ENCODE results near the gene TMOD4.

DNA sequence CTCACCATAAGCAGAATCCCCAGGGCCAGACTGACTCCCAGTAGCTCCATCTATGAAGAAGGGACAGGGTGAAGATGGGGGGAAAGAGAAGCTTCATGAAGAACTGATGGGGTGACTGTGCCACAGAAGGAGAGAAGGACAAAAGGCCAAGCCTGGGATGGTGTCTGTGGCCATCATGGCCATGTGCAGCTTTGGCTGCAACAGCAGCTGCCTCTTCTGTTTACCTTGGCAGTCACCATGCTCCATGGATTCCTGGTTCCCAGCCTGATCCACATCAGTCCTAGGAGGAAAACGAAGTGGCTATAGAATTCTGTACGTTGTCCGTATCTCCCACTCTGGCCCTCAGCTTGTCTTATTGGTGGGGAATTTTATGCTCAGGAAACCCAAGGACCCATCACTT lies 41.4 kb downstream of the TMOD4 start:
- TF ChIP-seq, protein P1, sequence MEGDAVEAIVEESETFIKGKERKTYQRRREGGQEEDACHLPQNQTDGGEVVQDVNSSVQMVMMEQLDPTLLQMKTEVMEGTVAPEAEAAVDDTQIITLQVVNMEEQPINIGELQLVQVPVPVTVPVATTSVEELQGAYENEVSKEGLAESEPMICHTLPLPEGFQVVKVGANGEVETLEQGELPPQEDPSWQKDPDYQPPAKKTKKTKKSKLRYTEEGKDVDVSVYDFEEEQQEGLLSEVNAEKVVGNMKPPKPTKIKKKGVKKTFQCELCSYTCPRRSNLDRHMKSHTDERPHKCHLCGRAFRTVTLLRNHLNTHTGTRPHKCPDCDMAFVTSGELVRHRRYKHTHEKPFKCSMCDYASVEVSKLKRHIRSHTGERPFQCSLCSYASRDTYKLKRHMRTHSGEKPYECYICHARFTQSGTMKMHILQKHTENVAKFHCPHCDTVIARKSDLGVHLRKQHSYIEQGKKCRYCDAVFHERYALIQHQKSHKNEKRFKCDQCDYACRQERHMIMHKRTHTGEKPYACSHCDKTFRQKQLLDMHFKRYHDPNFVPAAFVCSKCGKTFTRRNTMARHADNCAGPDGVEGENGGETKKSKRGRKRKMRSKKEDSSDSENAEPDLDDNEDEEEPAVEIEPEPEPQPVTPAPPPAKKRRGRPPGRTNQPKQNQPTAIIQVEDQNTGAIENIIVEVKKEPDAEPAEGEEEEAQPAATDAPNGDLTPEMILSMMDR (IDR thresholded peaks at IDR 0.05; ENCODE audit: insufficient read depth, low read length, poor library complexity, severe bottlenecking), result no peak
- no peak for TF ChIP-seq EZH2phosphoT487 (conservative IDR thresholded peaks at IDR 0.05; ENCODE audit: low read length)
